ENCODE data around the gene UGT1A6. TPM values are rescaled to one million over a fixed set of nuclear protein-coding genes. Genes with fewer than 3 reads are reported as not detected.
"Not testable (repeated sequence)": the region's sequence is repeated elsewhere in the genome, so short reads cannot be mapped to it uniquely, and the experiment has no call there.

Gene UGT1A6
- total RNA-seq, 1 donor from 2014 or later, result not detected

DNA sequence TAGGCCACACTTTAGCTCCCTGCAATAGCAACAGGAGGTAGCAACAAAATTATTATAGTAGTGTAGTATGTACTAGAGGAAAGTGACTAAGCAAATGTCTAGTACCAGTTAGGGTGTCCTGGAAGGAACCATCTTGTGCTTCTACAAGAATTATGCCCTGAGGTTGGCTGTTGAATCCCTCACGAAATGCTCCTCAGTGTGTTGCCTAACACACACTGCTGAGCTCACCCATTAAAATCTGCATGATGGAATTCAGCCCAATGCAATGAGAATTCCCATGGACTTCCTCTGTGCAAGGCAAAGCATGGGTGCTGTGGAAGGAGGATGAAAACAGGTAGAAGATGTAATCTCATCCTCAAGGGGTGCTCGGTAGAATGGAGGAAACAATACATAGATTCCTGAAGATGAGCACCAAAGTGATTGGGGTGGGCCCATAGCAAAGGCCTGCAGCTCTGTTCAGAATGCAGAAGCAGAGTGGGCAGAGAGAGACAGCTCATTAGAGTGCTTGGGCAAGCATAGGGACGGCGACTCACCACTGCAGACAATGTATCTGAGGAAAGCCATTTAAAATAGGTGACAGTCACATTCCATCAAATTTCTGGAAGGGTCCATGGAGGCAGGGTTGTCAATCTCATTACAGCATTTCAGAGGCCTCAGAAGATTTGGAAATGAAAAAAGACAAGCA lies 12.2 kb upstream of the UGT1A6 start:
- ATAC-seq, result no peak
- intact Hi-C loops (cut with DNase I), result no loop called here
- DNase-seq (ENCODE audit: low spot score), result no peak

DNA sequence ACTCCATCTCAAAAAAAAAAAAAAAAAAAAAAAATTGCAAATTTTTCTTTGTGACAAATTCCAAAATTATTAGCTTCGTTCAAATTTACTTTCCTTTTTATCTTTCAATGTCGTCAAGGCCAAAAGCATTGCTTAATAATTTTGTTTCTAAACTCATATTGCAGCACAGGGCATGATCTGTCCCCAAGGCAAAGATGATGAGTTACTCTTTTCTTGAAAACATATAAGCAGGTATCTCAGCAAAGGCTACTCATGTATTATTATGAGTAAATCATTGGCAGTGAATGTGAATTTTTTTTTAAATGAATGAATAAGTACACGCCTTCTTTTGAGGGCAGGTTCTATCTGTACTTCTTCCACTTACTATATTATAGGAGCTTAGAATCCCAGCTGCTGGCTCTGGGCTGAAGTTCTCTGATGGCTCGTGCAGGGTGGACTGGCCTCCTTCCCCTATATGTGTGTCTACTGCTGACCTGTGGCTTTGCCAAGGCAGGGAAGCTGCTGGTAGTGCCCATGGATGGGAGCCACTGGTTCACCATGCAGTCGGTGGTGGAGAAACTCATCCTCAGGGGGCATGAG lies 11.1 kb upstream of the UGT1A6 start, which contains the start of gene UGT1A7:
Gene UGT1A7, plus strand, starts transcription at position 381 of the 579 bp plus-strand sequence. Its CDS starts 37 bp downstream, at position 418.
- intact Hi-C loops (cut with DNase I), result no loop called here
- ATAC-seq (no peak), DNase-seq (ENCODE audit: low spot score) (no peak)

DNA sequence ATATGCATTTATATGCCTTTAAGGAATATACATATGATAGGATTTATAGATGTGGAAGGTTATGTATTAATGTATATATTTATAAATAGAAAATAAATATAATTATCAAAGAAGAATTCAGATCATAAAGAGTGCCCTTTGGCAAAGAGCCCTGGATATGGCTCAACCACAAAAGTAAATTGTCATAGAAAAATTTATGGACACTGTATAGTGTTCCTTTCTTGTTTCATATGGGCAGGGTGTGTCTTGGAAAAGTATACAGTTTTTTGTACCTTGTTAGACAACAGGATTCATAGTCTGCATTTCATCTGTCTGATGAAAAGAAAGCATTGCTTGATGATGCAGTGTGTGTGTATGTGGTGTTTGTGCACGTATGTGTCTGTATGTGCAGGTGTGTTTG lies 8.1 kb upstream of the UGT1A6 start:
- DNase-seq (ENCODE audit: low spot score), result no peak
- intact Hi-C loops (cut with DNase I), result no loop called here
- ATAC-seq, result no peak

DNA sequence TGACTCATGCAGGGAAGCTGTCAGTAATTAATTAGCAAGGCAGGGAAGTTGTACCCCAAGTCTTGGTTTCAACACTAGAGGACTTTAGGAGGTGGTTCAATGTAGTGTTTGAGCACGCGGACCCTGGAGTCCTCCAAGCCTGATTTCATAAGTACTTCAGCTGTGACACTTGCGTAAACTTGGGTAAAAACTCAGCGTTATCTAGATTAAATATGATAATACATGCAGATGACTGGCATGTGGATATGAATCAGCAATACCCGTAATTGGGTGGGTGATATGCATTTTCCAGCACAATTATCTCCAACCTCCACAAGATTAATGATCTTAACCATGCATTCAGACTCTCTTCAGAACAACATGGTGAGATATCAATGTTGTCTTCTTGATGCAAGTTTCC lies 5.8 kb upstream of the UGT1A6 start:
- intact Hi-C loops (cut with DNase I), result no loop called here

DNA sequence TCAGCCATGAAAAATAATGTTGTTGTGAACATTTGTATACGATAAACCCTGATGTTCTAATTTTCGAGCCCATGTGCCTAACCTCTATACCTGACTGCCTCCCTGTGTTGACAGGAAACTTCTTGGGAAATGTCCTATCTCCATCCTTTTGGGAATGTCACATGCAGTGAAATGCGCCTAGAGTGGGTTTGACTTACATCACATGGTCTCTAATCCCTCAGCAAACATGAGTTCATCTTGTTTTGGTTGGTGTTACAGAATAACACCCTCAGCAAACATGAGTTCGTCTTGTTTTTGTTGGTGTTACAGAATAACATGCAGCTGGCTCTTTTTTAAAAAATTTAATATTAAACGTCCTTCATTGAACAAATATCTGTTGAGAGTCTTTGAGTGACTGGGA lies 4.3 kb upstream of the UGT1A6 start:
- no peak for ATAC-seq
- intact Hi-C loops (cut with DNase I), result no loop called here
- DNase-seq (ENCODE audit: low spot score), result no peak

More for the DNA sequence above, 5.8 kb upstream of the UGT1A6 start:
- DNase-seq (ENCODE audit: low spot score) (no peak), ATAC-seq (no peak)

DNA sequence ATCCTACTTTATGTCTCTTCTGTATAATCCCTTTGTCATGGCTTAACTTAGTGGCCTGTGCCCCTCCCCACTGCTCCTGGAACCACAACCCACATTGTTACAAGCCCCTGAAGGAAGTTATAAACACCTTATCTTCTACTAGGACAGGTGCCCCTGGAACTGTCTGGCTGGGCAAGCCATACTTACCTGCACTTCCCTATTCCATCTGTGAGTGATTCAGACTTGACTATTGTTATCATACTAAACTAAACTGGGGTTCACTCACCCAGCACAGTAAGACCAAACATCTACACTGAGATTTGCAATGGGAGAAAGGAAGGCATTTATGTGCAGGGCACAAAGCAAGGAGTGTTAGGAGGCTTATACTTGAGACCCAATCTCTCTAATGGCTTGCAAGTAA lies 3.7 kb upstream of the UGT1A6 start:
- intact Hi-C loops (cut with DNase I), result no loop called here
- DNase-seq (ENCODE audit: low spot score) (no peak), ATAC-seq (no peak)

DNA sequence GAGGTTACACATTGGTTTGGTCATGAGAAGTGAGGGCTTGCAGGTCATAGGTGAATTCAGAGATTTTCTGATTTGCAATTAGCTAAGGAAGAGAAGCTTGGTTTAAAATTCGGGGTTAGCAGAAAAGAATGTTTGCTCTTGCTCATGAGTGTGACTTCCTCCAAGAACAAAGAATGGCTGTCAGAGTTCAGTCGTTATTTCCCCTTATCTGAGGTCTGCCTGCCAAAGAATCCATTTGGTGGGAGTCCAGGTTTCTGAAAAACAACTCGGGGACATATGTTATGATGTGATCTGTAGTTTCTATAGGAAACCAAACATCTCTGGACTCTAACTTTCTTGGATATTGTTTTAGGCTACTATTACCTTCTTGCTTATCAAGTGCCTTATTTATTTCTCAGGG lies 3.2 kb upstream of the UGT1A6 start:
- ATAC-seq, result no peak

DNA sequence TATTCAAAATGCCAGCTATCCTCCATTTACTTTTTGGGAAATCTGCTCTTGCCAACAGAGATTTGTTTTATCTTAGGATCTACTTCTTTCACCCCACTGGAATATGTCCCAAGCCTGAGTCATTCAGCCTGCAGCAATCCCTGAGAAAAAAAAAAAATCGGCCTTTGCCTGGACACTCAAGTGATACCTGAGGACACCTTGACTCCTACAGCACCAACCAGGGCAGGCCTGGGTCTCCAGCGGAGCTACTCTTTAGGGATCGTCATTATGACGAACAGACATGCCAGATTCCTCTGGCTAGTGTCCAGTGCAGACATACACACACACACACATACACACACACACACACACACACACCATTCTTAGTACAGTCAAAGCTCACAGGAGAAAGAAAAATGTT lies 2.2 kb upstream of the UGT1A6 start:
- DNase-seq (ENCODE audit: low spot score) (no peak), ATAC-seq (no peak)
- intact Hi-C loops (cut with DNase I), result no loop called here

More for the DNA sequence above, 3.2 kb upstream of the UGT1A6 start:
- no peak for DNase-seq (ENCODE audit: low spot score)
- intact Hi-C loops (cut with DNase I), result no loop called here

DNA sequence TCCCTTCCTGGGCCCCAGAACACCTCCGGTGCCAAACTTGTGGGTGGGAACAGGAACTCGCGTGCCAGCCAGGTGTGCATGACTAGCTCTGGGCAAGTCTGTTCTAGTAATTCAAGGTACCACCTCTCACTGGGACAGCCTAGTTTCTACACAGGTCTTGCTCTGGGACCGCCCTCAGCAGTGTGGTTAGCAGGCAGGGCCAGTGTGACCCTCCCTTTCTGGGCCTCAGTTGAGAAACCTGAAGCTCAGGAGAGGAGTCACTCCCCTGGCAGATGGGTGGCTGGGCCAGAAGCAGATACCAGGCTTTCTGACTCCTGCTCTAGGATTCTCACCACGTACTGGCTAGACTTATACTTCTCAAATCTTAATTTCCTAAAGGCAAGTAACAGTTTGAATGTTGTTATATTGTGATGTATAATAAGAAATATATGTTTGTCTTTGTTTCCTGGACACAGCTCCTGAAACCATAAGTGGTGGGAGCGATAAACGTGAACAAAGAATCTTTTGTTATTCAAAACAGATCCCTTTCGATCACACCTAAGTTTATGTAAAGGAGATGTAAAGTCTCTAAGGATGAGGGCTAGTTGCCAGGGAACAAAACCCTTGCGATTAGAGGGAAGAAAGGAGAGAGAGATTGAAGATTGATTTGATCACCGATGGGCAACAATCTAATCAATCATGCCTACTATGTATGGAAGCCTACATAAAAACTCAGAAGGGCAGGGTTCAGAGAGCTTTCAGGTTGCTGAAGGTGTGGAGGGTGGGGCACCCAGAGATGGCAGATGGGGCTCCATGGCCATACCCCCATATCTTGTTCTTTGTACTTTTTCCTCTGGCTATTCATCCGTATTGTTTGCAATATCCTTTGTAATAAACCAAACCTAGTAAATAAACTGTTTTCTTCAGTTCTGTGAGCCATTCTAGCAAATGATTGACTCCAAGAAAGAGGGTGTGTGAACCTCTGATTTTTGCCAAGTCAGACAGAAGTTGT lies 952 bp upstream of the UGT1A6 start:
- ATAC-seq (no peak), DNase-seq (ENCODE audit: low spot score) (no peak)
- intact Hi-C loops (cut with DNase I), result no loop called here

DNA sequence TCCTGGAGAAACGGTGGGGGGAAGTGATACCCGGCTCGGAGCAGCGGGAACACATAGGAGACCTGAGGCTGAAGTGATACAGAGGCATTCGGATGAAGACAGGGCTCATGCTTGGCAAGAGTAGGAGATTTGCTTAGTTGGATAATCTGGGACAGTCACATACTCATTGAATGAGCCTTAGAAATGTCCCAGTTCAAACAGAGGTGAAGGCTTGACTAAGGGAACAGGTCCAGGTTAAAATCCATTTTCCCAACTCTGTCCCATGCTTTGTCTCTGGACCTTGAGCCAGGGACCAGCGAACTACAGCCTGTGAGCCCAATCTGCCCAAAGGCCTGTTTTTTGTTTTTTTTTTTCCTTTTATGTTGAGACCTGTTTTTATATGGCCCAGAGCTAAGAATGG lies 1.3 kb downstream of the UGT1A6 start:
- no peak for ATAC-seq
- intact Hi-C loops (cut with DNase I), result no loop called here
- DNase-seq (ENCODE audit: low spot score), result no peak

DNA sequence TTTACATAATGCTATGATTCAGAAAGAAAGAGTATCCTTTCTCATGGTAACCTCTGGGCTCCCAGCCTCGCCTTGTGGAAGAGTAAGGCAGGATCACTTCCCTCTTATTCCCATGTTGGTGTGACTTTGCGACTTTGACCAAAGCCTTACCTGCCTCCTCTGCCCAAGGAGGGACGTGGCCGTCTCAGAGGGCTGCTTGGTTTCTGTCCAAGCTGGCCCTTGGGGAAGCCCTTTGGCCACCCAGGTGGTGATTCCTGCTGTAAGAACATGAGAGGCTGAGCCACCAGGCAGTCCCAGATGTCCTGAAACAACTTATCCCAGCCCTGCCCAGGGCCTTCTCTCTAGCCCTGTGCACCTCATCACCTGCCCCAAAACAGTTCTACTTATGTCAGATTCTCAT lies 6.0 kb downstream of the UGT1A6 start:
- intact Hi-C loops (cut with DNase I), result no loop called here
- DNase-seq (ENCODE audit: low spot score) (no peak), ATAC-seq (no peak)

DNA sequence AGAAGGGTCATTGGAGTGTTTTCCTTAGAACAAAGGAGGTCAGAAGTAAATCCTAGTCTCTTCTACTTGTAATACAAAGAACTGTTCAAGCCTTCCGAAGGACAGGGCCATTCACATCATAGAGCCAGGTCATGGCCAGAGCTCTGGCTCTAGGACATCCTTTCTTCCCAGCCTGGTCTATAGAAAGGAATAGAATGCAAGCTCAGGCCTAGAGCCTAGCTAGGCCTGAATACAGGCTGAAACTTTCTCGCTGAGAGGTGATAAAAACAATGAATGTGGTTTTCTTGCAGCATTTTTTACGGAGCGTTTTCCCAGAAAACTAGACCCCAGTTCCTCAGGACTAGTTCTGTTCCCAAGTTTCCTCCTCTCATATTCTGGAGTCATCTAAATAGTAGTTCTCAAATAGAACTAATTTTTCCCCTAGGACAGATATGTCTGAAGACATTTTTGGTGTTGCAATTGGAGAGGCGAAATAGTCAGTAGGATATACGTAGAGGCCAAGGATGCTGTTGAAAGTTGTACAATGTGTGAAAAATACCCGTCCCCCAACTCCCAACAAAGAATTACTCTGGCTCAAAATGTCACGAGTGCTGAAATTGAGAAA lies 6.8 kb downstream of the UGT1A6 start:
- ATAC-seq (no peak), DNase-seq (ENCODE audit: low spot score) (no peak)
- intact Hi-C loops (cut with DNase I), result loop anchor here (10.0 kb wide), 1 partner anchor 105 kb away; no protein-coding TSS in a partner anchor

DNA sequence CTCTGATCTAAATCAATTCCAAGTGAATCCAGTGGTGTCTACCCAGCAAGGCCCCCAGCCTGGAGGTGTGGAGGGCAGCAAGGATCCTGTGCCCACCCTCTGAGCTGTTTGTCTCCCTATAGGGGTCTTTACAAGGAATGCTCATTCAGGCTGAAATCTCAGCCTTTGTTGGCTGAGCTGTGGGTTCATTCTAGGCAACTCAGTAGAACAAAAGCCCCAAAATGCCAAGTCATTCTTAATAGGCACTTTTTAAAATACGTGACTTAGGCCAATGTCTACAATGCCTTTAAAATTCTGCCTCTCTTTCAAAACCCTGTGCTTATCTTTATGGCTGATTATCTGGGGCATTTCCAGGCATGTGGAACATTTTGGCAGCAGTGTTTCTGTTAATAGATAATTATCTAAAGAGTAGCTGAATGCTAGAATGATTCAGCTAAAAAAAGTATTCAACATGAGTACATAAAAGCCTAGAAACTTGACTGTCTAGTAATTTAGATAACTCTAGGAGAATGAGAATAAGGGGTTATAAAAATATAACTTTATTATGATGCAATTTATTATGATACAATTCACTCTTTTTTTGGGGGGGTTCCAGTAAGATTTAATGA lies 7.4 kb downstream of the UGT1A6 start:
- DNase-seq (ENCODE audit: low spot score) (no peak), ATAC-seq (no peak)
- intact Hi-C loops (cut with DNase I), result loop anchor here (10.0 kb wide), 1 partner anchor 105 kb away; no protein-coding TSS in a partner anchor

DNA sequence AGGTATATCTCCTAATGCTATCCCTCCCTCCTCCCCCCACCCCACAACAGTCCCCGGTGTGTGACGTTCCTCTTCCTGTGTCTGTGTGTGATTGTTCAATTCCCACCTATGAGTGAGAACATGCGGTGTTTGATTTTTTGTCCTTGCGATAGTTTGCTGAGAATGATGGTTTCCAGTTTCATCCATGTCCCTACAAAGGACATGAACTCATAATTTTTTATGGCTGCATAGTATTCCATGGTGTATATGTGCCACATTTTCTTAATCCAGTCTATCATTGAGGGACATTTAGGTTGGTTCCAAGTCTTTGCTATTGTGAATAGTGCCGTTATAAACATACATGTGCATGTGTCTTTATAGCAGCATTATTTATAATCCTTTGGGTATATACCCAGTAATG lies 8.2 kb downstream of the UGT1A6 start:
- intact Hi-C loops (cut with DNase I), result loop anchor here (10.0 kb wide), 1 partner anchor 106 kb away; no protein-coding TSS in a partner anchor
- ATAC-seq; DNase-seq (ENCODE audit: low spot score): not testable (repeated sequence)

DNA sequence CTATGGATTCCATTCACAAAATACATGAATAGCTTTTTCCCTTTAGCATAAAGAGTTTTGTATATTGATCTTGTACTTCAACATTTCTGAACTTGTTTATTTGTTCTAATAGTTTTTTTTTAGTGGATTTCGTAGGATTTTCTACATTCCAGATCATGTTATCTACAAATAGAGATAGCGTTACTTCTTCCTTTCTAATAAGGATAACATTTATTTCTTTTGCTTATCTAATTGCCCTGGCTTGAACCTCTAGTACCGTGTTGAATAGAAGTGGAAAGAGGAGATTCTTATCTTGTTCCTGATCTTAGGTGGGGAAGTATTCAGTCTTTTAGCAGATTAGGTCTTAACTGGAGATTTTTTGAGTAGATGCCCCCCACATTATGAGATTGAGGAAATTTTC lies 9.5 kb downstream of the UGT1A6 start:
- no peak for DNase-seq (ENCODE audit: low spot score)
- no peak for ATAC-seq
- intact Hi-C loops (cut with DNase I), result loop anchor here (10.0 kb wide), 1 partner anchor 107 kb away; no protein-coding TSS in a partner anchor

DNA sequence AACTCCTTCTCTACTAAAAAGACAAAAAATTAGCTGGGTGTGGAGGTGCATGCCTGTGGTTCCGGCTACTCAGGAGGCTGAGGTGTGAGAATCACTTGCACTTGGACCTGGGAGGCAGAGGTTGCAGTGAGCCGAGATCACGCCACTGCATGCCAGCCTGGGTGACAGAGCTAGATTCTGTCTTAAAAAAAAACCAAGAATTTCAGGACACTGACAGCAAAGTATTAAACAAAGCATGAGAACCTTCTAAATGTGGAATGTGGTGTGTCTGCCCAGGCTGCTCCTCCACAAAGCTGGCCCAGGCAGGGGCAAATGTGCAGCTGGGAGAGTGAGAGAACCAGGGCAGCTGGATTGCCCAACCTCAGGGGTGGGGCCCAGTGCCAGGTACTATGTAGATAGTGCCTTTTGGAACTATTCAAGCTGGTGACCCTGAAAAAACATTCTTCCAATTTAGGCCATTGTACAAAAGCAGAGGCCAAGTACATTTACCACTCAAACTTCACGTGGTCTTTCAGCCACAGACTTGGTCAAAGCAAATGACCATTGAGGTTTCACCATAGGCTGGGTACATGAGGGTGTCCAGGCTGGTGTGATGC lies 13.3 kb downstream of the UGT1A6 start:
- ATAC-seq (no peak), DNase-seq (ENCODE audit: low spot score) (no peak)
- intact Hi-C loops (cut with DNase I), result loop anchor here (10.0 kb wide), 1 partner anchor 111 kb away; no protein-coding TSS in a partner anchor

DNA sequence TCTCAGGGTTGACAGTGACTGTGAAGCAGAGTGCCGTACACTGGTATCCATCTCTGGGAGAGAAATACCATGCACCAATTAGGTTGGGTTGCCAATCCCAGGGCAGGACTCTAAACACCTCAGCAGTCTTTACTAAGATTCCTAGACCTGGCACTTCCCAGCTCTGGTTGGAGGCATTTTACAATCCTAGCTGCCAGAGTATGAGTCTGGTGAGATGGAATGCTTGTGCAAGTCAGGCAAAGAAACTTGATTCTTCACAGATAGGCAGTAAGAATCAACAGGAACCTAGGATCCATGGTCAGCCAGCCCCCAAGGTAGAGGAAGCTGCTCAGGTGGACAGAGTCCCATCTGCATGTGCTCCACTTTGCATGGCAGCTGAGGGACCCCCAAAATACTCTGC lies 14.0 kb downstream of the UGT1A6 start:
- DNase-seq (ENCODE audit: low spot score) (no peak), ATAC-seq (no peak)
- intact Hi-C loops (cut with DNase I), result loop anchor here (10.0 kb wide), 1 partner anchor 112 kb away; no protein-coding TSS in a partner anchor

Measured in sciatic nerve (tissue), 2 donors.